Naive B cell (primary cell): ENCODE results near the gene DDX17. TPM values are rescaled to one million over a fixed set of nuclear protein-coding genes. Genes with fewer than 3 reads are reported as not detected.

Experiments used
- ATAC-seq, 2 donors: fragments of 150-1000 bp; cut with Tn5 transposase; 2 replicates each; pipeline ENCODE4 v1.10.0; 2021; ENCODE audit warnings: low read depth in 2 of 2, mild to moderate bottlenecking in 2 of 2, moderate library complexity in 2 of 2
- DNase-seq: peaks from one replicate; pipeline ENCODE4 v3.0.0; 2022
- H3K27ac Mint-ChIP-seq, 6 donors: one replicate each; pipeline ENCODE4 v1.8.0; 2020 to 2022; ENCODE audit warnings: mild to moderate bottlenecking in 6 of 6, mixed read lengths in 6 of 6, moderate library complexity in 5 of 6, inconsistent platforms in 2 of 6
- H3K27me3 Mint-ChIP-seq, 3 donors: one replicate each; pipeline ENCODE4 v1.8.0; 2021 to 2022; ENCODE audit warnings: mixed read lengths in 3 of 3, mild to moderate bottlenecking in 1 of 3
- H3K36me3 Mint-ChIP-seq, 2 donors: one replicate each; pipeline ENCODE4 v1.8.0; 2020 to 2022; ENCODE audit warnings: mixed read lengths in 2 of 2, inconsistent platforms in 1 of 2, mild to moderate bottlenecking in 1 of 2
- H3K4me1 Mint-ChIP-seq, 3 donors: one replicate each; pipeline ENCODE4 v1.8.0; 2020 to 2022; ENCODE audit warnings: mixed read lengths in 3 of 3, inconsistent platforms in 1 of 3, mild to moderate bottlenecking in 1 of 3, moderate library complexity in 1 of 3
- H3K4me3 Mint-ChIP-seq, 8 donors: one replicate each; pipeline ENCODE4 v1.8.0; 2020 to 2022; ENCODE audit warnings: mild to moderate bottlenecking in 8 of 8, mixed read lengths in 8 of 8, moderate library complexity in 8 of 8, inconsistent platforms in 2 of 8
- H3K9me3 Mint-ChIP-seq, 7 donors: one replicate each; pipeline ENCODE4 v1.8.0; 2020 to 2022; ENCODE audit warnings: mixed read lengths in 7 of 7, mild to moderate bottlenecking in 5 of 7, inconsistent platforms in 2 of 7, moderate library complexity in 1 of 7
- polyA plus RNA-seq, 6 donors: library from polyadenylated mRNA; unstranded; fragments of 300-500 nt; fragmentation: Illumina TruSeq; gene quantifications; one replicate each; pipeline ENCODE4 v1.2.3, GENCODE V29; 2021; ENCODE audit warnings: low read depth in 6 of 6

DDX17 gene
- polyA plus RNA-seq: 10 to 100 TPM; 10.3 to 68.0 (median 42.2) TPM

DNA sequence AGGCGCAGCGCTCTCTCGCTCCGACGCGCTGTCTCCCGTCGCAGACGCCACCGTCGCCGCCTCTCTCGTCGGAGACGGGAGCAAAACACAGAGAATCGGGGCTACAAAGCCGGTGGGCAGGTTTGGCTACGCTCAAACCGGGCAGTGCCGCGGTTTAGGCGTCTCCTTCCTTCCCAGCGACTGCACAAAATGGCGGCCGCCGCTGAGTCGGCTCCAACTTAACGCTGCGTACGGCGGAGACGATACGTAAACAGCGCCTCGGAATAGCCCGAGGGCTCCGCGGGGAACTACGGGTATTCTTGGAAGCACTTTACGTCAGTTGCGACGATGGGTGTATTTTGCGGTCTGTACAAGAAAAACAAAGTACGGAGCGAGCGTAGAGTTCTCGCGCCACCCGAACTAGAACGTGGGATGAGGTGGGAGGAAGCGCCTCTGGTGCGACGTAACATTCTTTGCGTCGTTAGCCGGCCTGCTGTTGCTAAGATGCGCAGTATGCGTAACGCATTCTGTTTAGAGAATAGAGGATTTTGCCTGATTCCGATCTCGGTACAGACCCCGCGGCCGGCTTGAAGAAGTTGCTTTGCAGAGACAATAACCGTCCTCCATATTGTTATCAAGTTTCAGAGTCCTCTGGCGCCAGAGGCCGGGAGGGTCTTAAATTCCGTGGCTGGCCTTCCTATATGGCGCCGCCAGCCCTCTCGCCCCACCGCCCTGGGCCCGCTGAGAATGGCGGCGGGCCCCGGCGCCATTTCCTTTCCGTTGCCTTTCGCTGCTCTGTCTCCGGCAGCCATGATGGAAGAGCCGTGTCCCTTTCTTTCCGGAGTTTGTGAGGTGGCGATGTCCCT is at the start of gene DDX17:
TSS of gene DDX17 (minus strand) at position 194 of the 845 bp plus-strand sequence.
- peak; percentile 93 for DNase-seq
- ATAC-seq: peak; percentile 72 to 77
- Mint-ChIP-seq H3K4me3 (peak within 1 kb of the TSS; percentile 96 to 100 (median 100)), H3K9me3 (peaks cover 0 to 6% (median 0%) of the 10 kb centered on the region in 7 donors), H3K36me3 (peaks cover 13 to 15% of the 10 kb centered on the region in 2 donors), H3K27me3 (no peaks in the 10 kb centered on the region), H3K27ac (peak within 1 kb of the TSS; percentile 99 to 100 (median 100)), H3K4me1 (peaks cover 41 to 59% (median 54%) of the 10 kb centered on the region in 3 donors)

DNA sequence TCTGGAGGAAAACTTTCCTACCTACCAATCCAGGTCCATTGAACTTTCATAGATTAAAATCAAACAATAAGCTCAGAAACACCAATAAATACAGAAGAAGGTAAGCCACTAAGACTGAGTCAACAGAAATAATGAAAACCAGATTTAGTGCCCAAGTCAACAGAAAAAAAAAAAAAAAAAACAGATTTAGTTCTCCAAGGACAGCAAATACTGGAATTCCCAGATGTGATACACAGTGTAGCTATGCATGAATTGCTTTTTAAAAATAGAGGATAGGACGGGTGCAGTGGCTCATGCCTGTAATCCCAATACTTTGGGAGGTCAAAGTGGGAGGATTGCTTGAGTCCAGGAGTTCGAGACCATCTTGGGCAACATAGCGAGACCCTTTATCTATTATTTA is 48.2 kb upstream of the DDX17 start:
- DNase-seq (no peak), ATAC-seq (no peak)
- H3K4me3 Mint-ChIP-seq: no peak overlapping the region
- H3K27ac Mint-ChIP-seq: no peak overlapping the region
- H3K27me3 Mint-ChIP-seq: no peaks in the 10 kb centered on the region
- no peaks in the 10 kb centered on the region for H3K9me3 Mint-ChIP-seq
- no peaks in the 10 kb centered on the region for H3K36me3 Mint-ChIP-seq
- H3K4me1 Mint-ChIP-seq: peaks cover 0 to 8% (median 2%) of the 10 kb centered on the region in 3 donors

DNA sequence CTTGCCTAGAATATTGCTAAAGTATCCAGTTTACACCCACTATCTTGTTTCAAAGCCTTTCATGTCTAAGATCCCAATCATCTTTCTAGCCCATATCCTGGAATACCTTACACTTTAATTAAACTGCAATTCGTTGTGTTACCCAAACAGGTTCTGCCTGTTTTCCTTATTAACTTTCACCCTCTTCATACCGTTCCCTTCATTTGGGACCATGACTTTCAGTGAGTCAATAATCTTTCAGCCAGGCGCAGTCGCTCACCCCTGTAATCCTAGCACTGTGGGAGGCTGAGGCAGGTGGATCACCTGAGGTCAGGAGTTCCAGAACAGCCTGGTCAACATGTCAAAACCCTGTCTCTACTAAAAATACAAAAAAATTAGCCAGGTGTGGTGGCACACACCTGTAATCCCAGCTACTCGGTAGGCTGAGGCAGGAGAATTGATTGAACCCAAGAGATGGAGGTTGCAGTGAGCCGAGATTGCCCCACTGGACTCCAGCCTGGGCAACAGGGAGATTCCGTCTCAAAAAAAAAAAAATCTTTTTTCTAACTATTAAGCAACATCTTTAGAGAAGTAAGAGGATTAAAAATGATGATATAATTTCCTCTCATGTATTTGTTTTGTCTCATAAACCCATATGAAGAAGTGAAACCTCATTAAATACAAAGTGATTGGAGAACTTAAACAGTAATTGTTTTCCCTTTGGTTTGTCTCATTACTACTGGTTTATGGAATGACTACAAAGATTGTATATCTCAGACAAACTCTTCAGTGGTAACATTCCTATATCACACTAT is 43.2 kb upstream of the DDX17 start:
- Mint-ChIP-seq H3K4me1 (peaks cover 11 to 19% (median 15%) of the 10 kb centered on the region in 3 donors), H3K27me3 (no peaks in the 10 kb centered on the region), H3K36me3 (no peaks in the 10 kb centered on the region), H3K9me3 (peaks cover 0 to 6% (median 3%) of the 10 kb centered on the region in 7 donors), H3K27ac (peak overlapping the region; percentile 20 to 95 (median 68)), H3K4me3 (peak overlapping the region in 5 of 8 donors; percentile 12 to 59 (median 28))
- ATAC-seq (peak; percentile 95 to 96), DNase-seq (peak; percentile 33)

DNA sequence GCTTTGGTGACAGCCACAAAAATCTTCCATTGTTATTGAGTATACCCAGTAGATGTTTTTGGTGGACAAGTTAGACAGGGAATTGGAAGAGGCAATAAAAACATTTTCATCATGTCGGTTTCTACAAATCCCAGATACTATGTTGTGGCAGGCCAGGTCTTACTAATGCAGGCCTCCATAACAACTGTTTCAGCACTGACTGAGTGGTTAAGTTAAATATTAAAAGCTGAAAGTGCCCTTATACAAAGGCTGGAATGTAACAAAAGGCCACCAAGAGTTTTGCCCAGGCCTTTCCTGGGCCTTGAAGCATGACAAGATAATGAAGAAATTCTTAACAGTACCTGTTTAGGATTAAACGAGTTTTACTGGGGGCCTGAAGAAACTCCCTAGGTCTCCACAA is 34.6 kb upstream of the DDX17 start:
- Mint-ChIP-seq H3K27me3 (no peaks in the 10 kb centered on the region), H3K9me3 (peaks cover 4 to 34% (median 17%) of the 10 kb centered on the region in 7 donors), H3K36me3 (peaks cover 0 to 4% of the 10 kb centered on the region in 2 donors), H3K4me3 (no peak overlapping the region), H3K4me1 (peaks cover 0 to 5% (median 5%) of the 10 kb centered on the region in 3 donors), H3K27ac (no peak overlapping the region)
- DNase-seq (no peak), ATAC-seq (no peak)

DNA sequence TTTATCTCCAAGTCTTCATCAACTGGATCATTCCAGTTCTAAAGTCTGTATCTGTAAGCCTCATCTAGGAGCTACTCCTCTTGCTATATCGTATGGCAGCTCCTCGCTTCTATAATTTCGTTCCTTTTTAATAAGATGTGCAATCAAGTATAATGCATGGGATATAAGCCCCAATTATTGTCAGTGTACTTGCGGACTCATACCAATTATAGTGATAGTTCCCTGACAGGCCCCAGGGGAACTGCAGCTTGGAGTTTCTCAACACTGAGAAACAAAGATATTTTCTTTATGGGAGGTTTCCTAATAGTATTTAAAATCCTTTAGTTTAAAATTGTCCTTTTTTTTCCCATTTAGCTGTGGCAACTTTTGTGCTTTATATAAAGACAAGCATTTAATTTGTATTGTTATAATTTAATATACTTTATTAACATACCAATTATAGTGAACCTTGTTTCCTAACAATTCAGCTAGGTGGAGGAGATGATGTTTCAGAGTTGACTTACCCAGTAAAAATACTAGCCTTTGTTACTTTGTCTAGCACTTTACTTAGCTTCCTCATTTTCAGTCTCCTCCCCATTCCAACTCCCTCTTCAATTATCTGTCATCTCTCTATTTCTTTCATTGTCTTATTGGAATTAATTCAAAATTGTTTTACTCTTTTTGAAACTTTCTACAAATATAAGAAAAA is 25.3 kb upstream of the DDX17 start:
- Mint-ChIP-seq H3K27me3 (no peaks in the 10 kb centered on the region), H3K27ac (peak overlapping the region; percentile 1 to 75 (median 26)), H3K4me1 (peaks cover 8 to 9% (median 9%) of the 10 kb centered on the region in 3 donors), H3K36me3 (no peaks in the 10 kb centered on the region), H3K4me3 (peak overlapping the region in 6 of 8 donors; percentile 7 to 65 (median 42)), H3K9me3 (no peaks in the 10 kb centered on the region)
- peak; percentile 23 for DNase-seq
- peak; percentile 78 to 82 for ATAC-seq

DNA sequence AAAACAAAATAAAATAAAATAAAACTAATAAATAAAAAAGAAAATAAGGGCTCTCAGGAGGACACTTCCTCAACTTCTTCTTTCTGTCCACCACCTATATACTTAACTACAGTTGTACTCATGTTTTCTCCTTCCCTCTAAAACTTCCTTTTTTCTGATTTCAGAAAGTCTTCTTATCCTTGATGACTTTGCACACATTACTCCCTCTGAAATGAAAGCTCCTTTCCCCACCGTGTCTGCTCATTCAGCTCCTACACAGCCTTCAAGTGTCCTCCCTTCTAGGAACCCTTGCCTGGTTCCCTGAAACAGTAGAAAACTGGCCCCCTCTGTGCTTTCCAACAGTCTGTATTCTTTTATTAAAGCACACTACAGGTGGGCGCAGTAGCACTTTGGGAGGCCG is 18.3 kb upstream of the DDX17 start:
- Mint-ChIP-seq H3K4me1 (peaks cover 3 to 6% (median 4%) of the 10 kb centered on the region in 3 donors), H3K9me3 (no peaks in the 10 kb centered on the region), H3K36me3 (no peaks in the 10 kb centered on the region), H3K27me3 (peaks cover 0 to 5% (median 0%) of the 10 kb centered on the region in 3 donors), H3K27ac (no peak overlapping the region), H3K4me3 (peak overlapping the region in 2 of 8 donors; percentile 13 to 48)
- DNase-seq (no peak), ATAC-seq (no peak)

DNA sequence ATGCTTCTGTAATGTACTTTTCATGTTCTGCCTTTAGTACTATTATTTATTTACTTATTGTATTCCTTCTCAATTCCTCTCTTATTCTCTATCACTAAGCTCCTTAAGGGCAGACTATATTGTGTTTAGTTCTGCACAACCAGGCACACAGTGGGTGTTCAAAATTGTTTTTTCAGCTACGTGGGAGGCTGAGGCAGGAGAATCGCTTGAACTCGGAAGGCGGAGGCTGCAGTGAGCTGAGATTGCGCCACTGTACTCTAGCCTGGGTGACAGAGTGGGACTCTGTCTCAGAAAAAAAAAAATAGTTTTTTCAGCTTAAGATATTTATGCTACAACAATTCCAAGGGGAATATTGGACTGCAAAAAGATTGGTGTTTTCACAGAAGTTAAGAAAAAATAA is 17.4 kb upstream of the DDX17 start:
- Mint-ChIP-seq H3K27ac (peak overlapping the region in 3 of 6 donors; percentile 9 to 35 (median 18)), H3K27me3 (peaks cover 0 to 5% (median 0%) of the 10 kb centered on the region in 3 donors), H3K9me3 (no peaks in the 10 kb centered on the region), H3K4me3 (no peak overlapping the region), H3K36me3 (no peaks in the 10 kb centered on the region), H3K4me1 (peaks cover 3 to 6% (median 4%) of the 10 kb centered on the region in 3 donors)
- ATAC-seq: no peak
- no peak for DNase-seq

DNA sequence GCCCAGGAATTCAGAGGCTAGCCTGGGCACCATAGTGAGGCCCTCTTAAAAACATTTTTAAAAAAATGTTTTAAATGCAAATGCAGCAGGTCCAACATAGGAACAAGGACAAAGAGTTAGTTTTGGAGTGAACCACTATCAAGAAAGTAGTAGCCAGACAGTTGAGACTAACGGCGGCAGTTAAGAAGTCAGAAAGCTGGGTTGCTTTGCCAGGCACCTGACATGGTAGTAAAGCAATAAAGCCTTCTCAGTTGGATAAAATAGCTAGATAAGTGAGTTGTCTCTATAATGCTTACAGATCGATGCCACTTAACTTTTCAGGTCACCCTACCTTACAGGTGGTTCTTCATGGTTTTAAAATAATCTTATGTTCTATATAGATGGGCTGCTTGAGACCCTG is 16.9 kb upstream of the DDX17 start:
- ATAC-seq (no peak), DNase-seq (no peak)
- Mint-ChIP-seq H3K4me1 (peaks cover 3 to 6% (median 4%) of the 10 kb centered on the region in 3 donors), H3K36me3 (no peaks in the 10 kb centered on the region), H3K27me3 (peaks cover 0 to 5% (median 0%) of the 10 kb centered on the region in 3 donors), H3K9me3 (no peaks in the 10 kb centered on the region), H3K27ac (peak overlapping the region in 1 of 6 donors; percentile 9), H3K4me3 (no peak overlapping the region)

DNA sequence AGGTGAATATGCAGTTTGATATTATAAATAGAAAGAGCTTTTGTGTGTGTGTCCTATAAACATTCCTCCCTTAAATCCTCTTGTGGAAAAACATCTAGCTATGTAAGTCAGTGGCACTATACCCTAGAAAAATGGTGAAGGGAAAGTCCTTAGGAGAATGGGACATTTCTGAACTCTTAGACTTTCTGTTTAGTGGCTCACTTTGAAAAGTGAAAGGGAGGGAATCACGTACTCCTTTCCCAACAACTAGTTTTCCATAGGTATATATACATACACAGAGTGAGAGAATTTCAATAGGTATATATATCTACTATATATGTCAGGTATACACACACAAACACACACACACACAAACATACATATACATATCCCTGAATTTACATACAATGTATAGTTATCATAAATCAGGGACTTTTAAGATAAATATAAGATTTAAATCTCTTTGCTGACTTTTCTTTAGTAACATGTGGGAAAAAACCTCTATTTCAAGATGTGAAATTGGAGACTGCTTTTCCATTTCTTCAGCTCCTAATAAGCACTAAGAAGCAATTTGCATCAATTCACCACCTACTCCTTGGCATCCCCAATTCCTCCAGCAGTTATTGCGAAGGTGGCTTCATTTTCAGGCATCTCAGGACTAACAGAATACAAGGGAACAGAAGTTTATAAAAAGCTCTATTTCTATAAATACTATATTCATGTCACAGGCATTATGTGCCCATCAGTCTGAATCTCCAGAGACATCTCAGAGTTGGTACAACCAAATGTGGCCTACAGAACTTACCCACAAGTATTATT is 13.5 kb upstream of the DDX17 start:
- H3K36me3 Mint-ChIP-seq: no peaks in the 10 kb centered on the region
- ATAC-seq: no peak
- H3K27ac Mint-ChIP-seq: peak overlapping the region in 1 of 6 donors; percentile 63
- no peak for DNase-seq
- H3K4me3 Mint-ChIP-seq: no peak overlapping the region
- H3K9me3 Mint-ChIP-seq: no peaks in the 10 kb centered on the region
- H3K27me3 Mint-ChIP-seq: peaks cover 0 to 5% (median 0%) of the 10 kb centered on the region in 3 donors
- H3K4me1 Mint-ChIP-seq: peaks cover 3 to 5% (median 4%) of the 10 kb centered on the region in 3 donors

DNA sequence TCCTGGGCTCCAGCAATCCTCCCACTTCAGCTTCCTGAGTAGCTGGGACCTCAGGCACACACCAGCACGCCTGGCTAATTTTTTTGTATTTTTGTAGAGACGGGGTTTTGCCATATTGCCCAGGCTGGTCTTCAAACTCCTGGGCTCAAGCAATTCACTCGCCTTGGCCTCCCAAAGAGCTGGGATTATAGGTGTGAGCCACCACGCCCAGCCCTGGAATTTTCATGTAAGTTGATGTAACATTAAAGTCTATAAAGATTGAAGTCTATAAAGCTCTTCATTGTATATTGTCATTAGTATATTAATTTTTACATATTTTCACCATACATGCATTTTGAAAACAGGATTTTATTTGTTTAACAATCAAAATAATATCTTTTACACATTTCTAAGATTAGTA is 12.5 kb upstream of the DDX17 start:
- H3K36me3 Mint-ChIP-seq: no peaks in the 10 kb centered on the region
- no peak for ATAC-seq
- H3K27me3 Mint-ChIP-seq: peaks cover 0 to 5% (median 0%) of the 10 kb centered on the region in 3 donors
- H3K27ac Mint-ChIP-seq: no peak overlapping the region
- H3K4me1 Mint-ChIP-seq: no peaks in the 10 kb centered on the region
- no peaks in the 10 kb centered on the region for H3K9me3 Mint-ChIP-seq
- DNase-seq: no peak
- no peak overlapping the region for H3K4me3 Mint-ChIP-seq

DNA sequence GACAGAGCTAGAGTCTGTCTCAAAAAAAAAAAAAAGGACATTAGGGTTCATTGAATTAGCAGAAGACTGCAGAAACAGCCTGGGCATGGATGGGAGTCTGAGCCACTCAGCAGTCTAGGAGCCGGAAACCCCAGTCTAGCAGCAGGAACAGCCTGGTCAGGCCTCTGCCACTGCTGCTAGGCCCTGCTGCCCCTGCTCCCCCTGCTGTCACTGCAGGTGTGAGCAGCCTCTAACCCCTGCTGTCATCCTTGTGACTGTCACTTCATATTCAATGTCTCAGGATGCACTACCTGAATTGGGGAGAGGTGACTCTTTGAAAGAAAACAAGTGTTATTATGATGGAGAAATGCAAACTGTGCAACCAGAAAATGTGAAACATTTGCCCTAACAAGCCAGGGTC is 7.0 kb upstream of the DDX17 start:
- Mint-ChIP-seq H3K9me3 (peaks cover 0 to 6% (median 0%) of the 10 kb centered on the region in 7 donors), H3K27ac (no peak overlapping the region), H3K27me3 (no peaks in the 10 kb centered on the region), H3K4me3 (no peak overlapping the region), H3K4me1 (peaks cover 5 to 9% (median 6%) of the 10 kb centered on the region in 3 donors), H3K36me3 (peaks cover 0 to 6% of the 10 kb centered on the region in 2 donors)
- peak; percentile 73 to 76 for ATAC-seq
- DNase-seq: peak; percentile 12

DNA sequence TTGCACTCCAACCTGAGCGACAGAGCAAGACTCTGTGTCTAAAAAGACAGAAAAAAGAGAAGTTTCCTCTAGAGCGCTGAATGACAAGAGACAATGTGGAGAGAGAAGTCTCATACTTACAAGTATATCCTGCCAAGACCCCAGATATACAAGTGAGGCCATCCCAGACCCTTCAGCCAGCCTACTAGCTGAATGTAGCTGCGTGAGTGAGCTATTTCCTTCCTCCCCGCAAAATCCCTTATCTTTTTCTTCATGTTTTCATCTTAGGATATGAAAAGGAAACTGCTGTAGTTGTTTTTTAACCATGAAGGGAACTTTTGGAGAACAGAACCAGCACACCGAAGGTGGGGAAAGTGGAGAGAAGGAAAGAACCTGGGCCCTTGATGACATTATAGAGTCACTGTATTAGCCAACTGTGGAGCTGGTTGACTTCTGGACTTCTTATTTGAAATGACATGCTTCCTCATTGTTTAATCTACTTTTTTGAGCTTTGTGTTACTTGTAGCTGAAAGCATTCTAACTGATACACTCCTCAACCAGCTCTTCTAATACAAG is 4.4 kb upstream of the DDX17 start:
- DNase-seq: no peak
- Mint-ChIP-seq H3K27ac (peak overlapping the region in 2 of 6 donors; percentile 28 to 47), H3K4me3 (no peak overlapping the region), H3K36me3 (peaks cover 0 to 15% of the 10 kb centered on the region in 2 donors), H3K9me3 (peaks cover 0 to 6% (median 0%) of the 10 kb centered on the region in 7 donors), H3K4me1 (peaks cover 13 to 20% (median 15%) of the 10 kb centered on the region in 3 donors), H3K27me3 (no peaks in the 10 kb centered on the region)
- ATAC-seq: no peak
